CD4-positive, alpha-beta T cell treated with Interleukin-4 for 1 hour (primary cell): Measurements from ENCODE around the gene AP3D1.
"Not testable (repeated sequence)": the region's sequence is repeated elsewhere in the genome, so short reads cannot be mapped to it uniquely, and the experiment has no call there.

Experiments
- DNase-seq, 2 donors: peaks; one replicate each; pipeline ENCODE4 v3.0.0-alpha.2; 2020 to 2022

Gene AP3D1

DNA sequence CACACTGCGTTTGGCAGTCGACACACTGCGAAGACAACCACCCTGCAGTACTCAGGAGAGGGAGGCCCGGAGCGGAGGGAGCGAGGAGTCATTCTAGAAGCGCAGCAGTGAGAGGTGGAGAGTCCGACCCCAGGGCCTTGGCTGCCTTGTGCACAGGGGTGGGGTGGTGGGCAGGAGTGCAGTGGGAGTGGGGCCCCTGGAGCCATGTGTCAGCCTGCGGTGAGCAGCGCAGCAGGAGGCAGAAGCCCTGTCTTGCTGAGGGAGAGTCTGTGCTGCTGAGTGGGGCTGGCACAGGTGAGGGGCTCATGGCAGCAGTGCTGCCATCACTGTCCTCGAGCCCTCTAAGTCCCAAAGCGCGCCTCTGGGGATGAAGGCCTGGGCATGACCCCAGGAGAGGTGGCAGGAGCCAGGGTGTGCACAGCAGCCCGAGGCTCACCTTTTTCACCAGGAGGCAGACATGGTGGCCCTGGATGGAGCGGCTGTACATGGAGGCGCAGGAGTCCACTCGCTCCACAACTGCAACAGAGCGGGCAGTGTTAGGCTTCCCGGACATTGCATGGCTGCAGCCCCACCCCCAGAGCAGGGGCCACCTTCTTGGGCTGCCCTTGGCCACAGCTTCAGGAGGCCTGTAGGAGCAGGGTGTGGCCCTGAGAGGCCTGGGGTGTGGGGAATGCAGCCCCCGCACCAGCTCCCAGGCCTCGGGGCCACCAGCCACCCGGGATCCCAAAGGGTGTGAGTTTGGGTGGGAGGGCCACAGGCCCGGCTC, 42.9 kb downstream of the AP3D1 start:
- DNase-seq = no peak

GRCh38 chr19:2103045-2103707, 48.2 kb downstream of the AP3D1 start:
- DNase-seq = no peak

DNA sequence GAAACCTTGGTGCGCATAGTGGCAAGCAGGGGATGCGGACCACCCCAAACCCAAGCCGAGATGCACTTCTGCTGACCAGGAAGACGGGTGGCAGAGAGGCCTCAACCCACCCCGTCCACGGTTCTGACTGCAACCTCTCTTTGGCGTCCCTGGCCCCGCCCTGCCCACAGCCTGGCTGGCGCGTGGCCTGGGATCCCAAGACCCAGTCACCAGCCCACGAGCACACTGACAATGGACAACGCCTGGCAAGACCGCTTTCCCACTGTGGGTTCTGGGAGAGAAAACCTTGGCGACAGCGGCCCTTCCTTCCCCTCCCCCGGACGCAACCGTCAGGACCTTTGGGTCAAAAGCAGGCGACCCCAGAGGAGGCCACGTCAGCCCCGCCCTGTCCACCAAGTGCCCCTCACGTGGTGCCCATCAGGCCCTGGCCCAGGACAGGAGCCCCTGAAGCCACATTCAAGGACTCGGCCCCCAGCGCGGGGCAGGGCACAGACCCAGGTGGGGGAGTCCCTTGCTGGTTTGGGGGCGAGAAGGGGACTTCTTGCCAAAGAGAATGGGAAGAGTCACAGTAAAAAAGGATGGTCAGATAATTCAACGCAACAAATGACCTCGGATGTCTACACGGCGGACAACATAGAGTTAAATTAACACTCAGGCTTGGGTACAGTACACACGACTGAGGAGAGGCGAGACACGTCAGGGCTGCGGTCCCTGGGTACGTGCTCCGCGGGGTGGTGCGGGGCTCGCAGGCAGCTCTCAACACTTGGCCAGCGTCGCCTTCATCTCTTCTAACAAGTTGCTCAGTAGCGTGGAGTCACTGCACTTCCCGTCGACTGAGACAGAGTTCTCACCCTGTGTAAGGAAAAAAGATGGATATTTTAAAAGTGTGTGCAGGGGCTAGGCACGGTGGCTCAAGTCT, 49.7 kb downstream of the AP3D1 start:
- no peak for DNase-seq

DNA sequence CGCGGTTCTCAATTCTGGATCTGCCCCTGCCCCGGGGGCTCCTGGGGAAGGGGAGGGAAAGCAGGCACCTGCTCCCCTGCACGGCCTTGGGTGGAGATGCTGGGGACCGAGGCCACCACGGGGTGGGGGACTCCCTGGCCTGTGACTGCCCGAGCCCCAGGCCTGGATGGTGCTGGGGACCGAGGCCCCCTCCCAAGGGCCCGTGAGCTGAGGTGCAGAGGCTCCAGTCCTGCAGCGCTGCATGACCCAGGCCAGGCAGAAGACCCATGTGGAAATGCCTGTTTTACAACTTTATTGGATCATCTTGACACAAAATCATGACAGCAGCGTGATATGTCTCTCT, 50.7 kb downstream of the AP3D1 start:
- no peak for DNase-seq

- DNase-seq = no peak
These were observed 51.2 kb downstream of the AP3D1 start for GRCh38 chr19:2099937-2100718.

DNA sequence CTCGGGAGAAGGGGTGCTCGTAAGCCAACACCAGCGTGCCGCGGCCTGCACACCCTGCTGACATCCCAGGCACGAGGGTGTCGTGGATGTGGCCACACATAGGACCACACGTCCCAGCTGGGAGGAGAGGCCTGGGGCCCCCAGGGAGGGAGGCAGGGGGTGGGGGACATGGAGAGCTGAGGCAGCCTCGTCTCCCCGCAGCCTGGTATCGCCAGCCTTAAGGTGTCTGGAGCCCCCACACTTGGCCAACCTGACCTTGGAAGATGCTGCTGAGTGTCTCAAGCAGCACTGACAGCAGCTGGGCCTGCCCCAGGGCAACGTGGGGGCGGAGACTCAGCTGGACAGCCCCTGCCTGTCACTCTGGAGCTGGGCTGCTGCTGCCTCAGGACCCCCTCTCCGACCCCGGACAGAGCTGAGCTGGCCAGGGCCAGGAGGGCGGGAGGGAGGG, 52.3 kb downstream of the AP3D1 start:
- DNase-seq = no peak

GRCh38 chr19:2097886-2098327, 53.5 kb downstream of the AP3D1 start:
- DNase-seq = no peak

GRCh38 chr19:2097203-2097885, 54.0 kb downstream of the AP3D1 start:
- peak; percentile 59 to 78 for DNase-seq

GRCh38 chr19:2096480-2097202, 54.7 kb downstream of the AP3D1 start, which contains the start of gene IZUMO4:
TSS of gene IZUMO4 (plus strand) at chr19:2096915. CDS start at chr19:2096946, 31 bp downstream.
- peak; percentile 99 for DNase-seq

GRCh38 chr19:2096034-2096479, 55.3 kb downstream of the AP3D1 start, which contains the start of gene MOB3A:
TSS of gene MOB3A (minus strand) at chr19:2096326. CDS start at chr19:2078560, 17,766 bp downstream.
- peak; percentile 89 to 91 for DNase-seq

GRCh38 chr19:2091926-2092525, 59.3 kb downstream of the AP3D1 start:
- DNase-seq = not testable (repeated sequence)

- DNase-seq = no peak
These were observed 61.7 kb downstream of the AP3D1 start for GRCh38 chr19:2089727-2090053.

DNA sequence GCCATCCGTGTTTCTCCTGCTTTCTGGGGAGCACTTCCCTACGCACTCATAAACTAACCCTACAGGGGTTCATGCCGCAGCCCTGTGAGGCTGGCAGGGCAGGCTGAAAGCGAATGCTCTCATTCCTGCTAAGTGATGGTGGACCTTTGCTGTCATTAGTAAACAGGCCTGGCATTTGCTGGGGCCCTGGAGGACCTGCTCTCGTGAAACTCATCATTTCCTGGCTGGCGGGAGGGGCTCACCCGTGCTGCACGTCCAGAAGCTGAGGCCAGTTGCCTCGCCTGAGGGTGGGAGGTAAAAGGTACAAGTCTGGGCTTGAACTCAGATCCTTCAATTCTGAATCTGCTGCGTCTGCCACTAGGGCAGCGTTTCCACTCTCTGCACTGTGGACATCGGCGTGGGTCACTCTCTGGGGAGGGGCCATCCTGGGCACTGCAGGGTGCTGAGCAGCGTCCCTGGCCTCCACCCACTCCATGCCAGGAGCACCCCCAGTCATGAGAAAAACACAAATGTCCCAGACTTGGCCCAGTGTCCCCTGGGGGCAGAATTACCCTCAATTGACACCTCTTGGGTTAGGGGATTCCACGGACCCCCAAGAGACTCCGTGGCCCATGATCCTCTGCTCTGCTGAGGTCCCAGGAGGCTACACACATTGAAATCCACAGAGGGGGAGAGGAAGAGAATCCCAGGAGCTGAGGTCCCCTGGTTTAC, 62.2 kb downstream of the AP3D1 start:
- peak; percentile 34 to 53 for DNase-seq

DNA sequence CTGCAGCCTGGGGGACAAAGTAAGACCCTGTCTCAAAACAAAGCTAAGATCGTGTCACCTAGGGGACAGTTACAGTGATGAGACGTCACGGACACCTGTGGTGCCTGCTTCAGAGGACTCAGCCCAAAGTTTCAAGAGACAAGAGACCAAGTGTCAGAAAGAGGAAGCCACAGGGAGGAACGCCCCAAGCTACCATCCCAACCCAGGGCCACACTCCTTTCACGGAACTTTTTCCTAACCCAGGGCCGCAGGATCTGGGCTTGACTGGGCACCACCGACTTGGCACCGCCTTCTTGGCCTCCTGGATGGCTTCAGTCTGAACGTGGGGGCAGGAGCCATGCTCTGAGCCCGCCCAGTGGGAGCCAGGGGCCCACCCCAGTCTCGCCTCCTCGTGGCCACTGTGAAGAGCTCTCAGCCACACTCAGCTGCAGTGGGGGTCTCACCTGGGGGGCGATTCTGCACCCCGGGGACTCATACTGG, 63.7 kb downstream of the AP3D1 start:
- DNase-seq = peak; percentile 56 to 81

DNA sequence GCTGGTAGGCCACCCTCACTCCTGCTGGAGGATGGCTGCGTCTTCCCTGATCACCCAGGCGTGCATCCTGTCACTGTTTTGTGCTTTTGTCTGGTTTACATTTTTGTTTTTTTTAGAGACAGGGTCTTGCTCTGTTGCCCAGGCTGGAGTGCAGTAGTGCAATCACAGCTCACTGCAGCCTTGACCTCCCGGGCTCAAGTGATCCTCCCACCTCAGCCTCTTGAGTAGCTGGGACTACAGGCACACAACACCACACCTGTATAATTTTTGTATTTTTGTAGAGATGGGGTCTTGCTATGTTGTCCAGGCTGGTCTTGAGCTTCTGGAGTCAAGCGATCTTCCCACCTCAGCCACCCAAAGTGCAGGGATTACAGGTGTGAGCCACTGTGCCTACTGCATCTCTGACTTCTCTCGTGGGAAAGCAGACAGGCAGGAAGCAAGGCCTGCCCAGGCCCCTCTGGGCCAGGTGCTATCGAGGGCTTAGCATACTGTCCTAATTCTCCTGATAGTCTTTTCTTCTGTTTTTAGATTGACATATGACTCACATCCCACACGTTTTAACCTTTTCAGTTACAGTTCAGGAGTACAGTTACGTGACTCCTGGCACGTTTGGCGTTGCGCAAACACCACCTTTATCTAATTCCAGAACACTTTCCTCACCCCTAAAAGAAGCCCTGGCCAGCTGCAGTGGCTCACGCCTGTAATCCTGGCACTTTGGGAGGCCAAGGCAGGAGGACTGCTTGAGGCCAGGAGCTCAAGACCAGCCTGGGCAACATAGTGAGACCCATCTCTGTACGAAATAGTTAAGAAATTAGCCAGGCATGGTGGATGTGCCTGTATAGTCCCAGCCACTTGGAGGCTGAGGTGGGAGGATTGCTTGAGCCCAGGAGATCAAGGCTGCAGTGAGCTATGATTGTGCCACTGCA, 64.4 kb downstream of the AP3D1 start:
- peak in 1 of 2 donors; percentile 64 for DNase-seq

DNA sequence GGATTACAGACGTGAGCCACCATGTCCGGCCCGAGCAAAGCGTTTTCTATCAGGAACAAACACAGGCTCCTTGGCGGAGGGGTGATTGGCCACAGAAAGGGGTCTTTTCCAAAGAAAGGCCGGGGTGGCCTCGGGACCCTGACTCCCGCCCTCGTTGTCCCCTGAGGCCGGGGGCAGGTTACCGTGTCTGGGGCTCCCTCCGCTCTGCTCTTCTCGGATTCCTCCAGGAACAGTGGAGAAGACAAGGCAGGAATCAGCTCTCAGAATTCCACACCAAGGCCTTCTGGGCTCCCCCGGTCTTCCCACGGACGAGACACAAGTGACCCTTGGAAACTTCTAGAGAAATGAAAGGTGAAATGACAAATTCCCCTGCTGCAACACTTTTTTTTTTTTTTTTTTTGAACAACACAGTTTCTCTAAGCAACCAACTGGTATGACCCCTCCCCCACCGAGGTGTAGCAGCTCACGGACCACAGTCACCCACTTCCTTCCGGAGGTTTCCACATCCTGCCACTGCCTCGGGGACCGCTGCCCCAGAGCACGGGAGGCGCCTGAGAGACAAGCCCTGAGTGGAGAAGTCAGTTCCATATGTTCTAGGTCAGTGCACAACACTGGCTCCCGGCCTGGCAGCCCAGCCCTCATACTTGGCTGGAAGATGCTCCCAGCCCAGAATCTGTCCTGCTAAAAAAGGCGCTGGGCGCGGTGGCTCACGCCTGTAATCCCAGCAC, 66.2 kb downstream of the AP3D1 start:
- peak; percentile 97 to 98 for DNase-seq

- peak; percentile 74 to 79 for DNase-seq
These were observed 68.1 kb downstream of the AP3D1 start for GRCh38 chr19:2083174-2083854.
